HepG2 (cell line): ENCODE data around the gene AADAT. TPM values are rescaled to one million over a fixed set of nuclear protein-coding genes. Genes with fewer than 3 reads are reported as not detected.

ENCODE experiments used
- AKAP8 ChIP-seq: sonication (generic); formaldehyde crosslinking; IDR thresholded peaks from 2 replicates; pipeline ENCODE4 v1.5.1; 2020; ENCODE audit warnings: mild to moderate bottlenecking, missing genetic modification reagents
- ARID3A ChIP-seq: IDR thresholded peaks from 2 replicates; pipeline ENCODE4 v1.6.1; 2012; ENCODE audit warnings: low read depth, low read length, improper control_type of control experiment
- ETS1 ChIP-seq: sonication (generic); formaldehyde crosslinking; IDR thresholded peaks from 2 replicates; pipeline ENCODE4 v1.4.0; 2020; ENCODE audit warnings: missing genetic modification reagents
- GLMP ChIP-seq: sonication (generic); formaldehyde crosslinking; IDR thresholded peaks from 2 replicates; pipeline ENCODE4 v1.9.0; 2021; ENCODE audit warnings: missing genetic modification reagents, mild to moderate bottlenecking, borderline replicate concordance
- HDAC1 ChIP-seq: sonication (generic); formaldehyde crosslinking; IDR thresholded peaks from 2 replicates; pipeline ENCODE4 v1.5.1; 2020; ENCODE audit warnings: mild to moderate bottlenecking, missing genetic modification reagents
- HNRNPLL ChIP-seq: fragments of 200-400 bp; formaldehyde crosslinking; IDR thresholded peaks from 2 replicates; pipeline ENCODE4 v1.6.1; 2017; ENCODE audit warnings: mild to moderate bottlenecking, low read depth, low read length; ENCODE audit not compliant: poor library complexity, severe bottlenecking
- KDM3A ChIP-seq: IDR thresholded peaks from 2 replicates; pipeline ENCODE4 v1.6.1; 2018; ENCODE audit warnings: low read depth, missing compliant biosample characterization
- KDM5B ChIP-seq: sonication (generic); formaldehyde crosslinking; IDR thresholded peaks from 2 replicates; pipeline ENCODE4 v1.4.0; 2020; ENCODE audit warnings: missing genetic modification reagents, mild to moderate bottlenecking, borderline replicate concordance
- NFATC3 ChIP-seq: sonication (generic); formaldehyde crosslinking; IDR thresholded peaks from 2 replicates; pipeline ENCODE4 v1.5.1; 2020; ENCODE audit warnings: mild to moderate bottlenecking, missing genetic modification reagents
- NFE2L1 ChIP-seq: sonication (generic); formaldehyde crosslinking; IDR thresholded peaks from 2 replicates; pipeline ENCODE4 v1.4.0; 2020; ENCODE audit warnings: missing genetic modification reagents, mild to moderate bottlenecking, borderline replicate concordance
- NONO ChIP-seq, 2 experiments: fragments of 450-650 bp in 1 of 2; sonication (generic) in 1 of 2; formaldehyde crosslinking in 1 of 2; IDR thresholded peaks in 1 of 2; conservative IDR thresholded peaks in 1 of 2; 2 replicates each; pipeline versions ENCODE4 v1.6.1 to v1.8.0; 2017 to 2022; ENCODE audit warnings: mild to moderate bottlenecking in 1 of 2, missing genetic modification reagents in 1 of 2, moderate library complexity in 1 of 2
- PAWR ChIP-seq: sonication (generic); formaldehyde crosslinking; IDR thresholded peaks from 2 replicates; pipeline ENCODE4 v1.4.0; 2020; ENCODE audit warnings: missing genetic modification reagents, mild to moderate bottlenecking, borderline replicate concordance
- SNAI1 ChIP-seq: sonication (generic); formaldehyde crosslinking; IDR thresholded peaks from 2 replicates; pipeline ENCODE4 v1.5.0; 2020; ENCODE audit warnings: mild to moderate bottlenecking, missing genetic modification reagents, borderline replicate concordance
- ZFP62 ChIP-seq: sonication (generic); formaldehyde crosslinking; IDR thresholded peaks from 2 replicates; pipeline ENCODE4 v1.4.0; 2020; ENCODE audit warnings: missing genetic modification reagents
- ZNF569 ChIP-seq: sonication (generic); formaldehyde crosslinking; IDR thresholded peaks from 2 replicates; pipeline ENCODE4 v1.5.0; 2020; ENCODE audit warnings: mild to moderate bottlenecking, missing genetic modification reagents, moderate library complexity, borderline replicate concordance
- ZNF574 ChIP-seq: sonication (generic); formaldehyde crosslinking; IDR thresholded peaks from 2 replicates; pipeline ENCODE4 v1.4.0; 2020; ENCODE audit warnings: missing genetic modification reagents
- ZNF782 ChIP-seq: sonication (generic); formaldehyde crosslinking; IDR thresholded peaks from 2 replicates; pipeline ENCODE4 v1.4.0; 2020; ENCODE audit warnings: missing genetic modification reagents, mild to moderate bottlenecking, borderline replicate concordance
- ZNF800 ChIP-seq: sonication (generic); formaldehyde crosslinking; IDR thresholded peaks from 2 replicates; pipeline ENCODE4 v1.4.0; 2020; ENCODE audit warnings: missing genetic modification reagents
- ZSCAN30 ChIP-seq: sonication (generic); formaldehyde crosslinking; IDR thresholded peaks from 2 replicates; pipeline ENCODE4 v1.5.0; 2020; ENCODE audit warnings: mild to moderate bottlenecking, missing genetic modification reagents
- polyA plus RNA-seq, 8 experiments: library from polyadenylated mRNA; depleted of rRNA in 3 of 8; stranded (reverse) in 7 of 8; unstranded in 1 of 8; fragments of >200 nt; fragmentation: Illumina TruSeq in 4 of 8; extraction: Trizol in 4 of 8; gene quantifications; 2 replicates each; pipeline versions ENCODE4 v1.2.1 to v1.2.3, GENCODE V29; 2011 to 2016; ENCODE audit warnings: low read depth in 4 of 8, missing spikeins in 1 of 8, mixed read lengths in 1 of 8; ENCODE audit not compliant: insufficient read depth in 1 of 8
- total RNA-seq, 5 experiments: library from RNA; depleted of rRNA; stranded (reverse); fragments of >200 nt; fragmentation: Illumina TruSeq; extraction: Trizol; gene quantifications; 2 replicates each; pipeline ENCODE4 v1.2.3, GENCODE V29; 2016; ENCODE audit warnings: low read depth in 1 of 5

The AADAT gene
- total and polyA plus RNA-seq, 2 of the 13 experiments (the other 11 are each of a cell fraction or from before 2014, with no cell fraction given) = 6.1 to 9.1 TPM

- no peak for TF ChIP-seq ETS1 (CRISPR knock-in tag)
- TF ChIP-seq ZFP62 = no peak
- no peak; the same call in 1 of the 2 replicates for TF ChIP-seq ZNF569
- TF ChIP-seq ARID3A = no peak
- no peak for TF ChIP-seq NONO (IDR thresholded peaks at IDR 0.05)
- TF ChIP-seq NONO (CRISPR knock-in tag; conservative IDR thresholded peaks at IDR 0.05) = peak; percentile 46; the same call in 1 of the 2 replicates
- no peak; the same call in 1 of the 2 replicates for TF ChIP-seq KDM3A (CRISPR knock-in tag)
- TF ChIP-seq GLMP = no peak
- peak; percentile 76 for TF ChIP-seq ZNF574
- TF ChIP-seq KDM5B = peak; percentile 82
- no peak for TF ChIP-seq ZSCAN30
- no peak for TF ChIP-seq AKAP8 (CRISPR knock-in tag)
- peak; percentile 98 for TF ChIP-seq NFATC3 (CRISPR knock-in tag)
- TF ChIP-seq PAWR (CRISPR knock-in tag) = no peak
- TF ChIP-seq NFE2L1 (CRISPR knock-in tag) = peak; percentile 71; the same call in 1 of the 2 replicates
- 0 out of 2 replicates have a peak, but pooled peaks have one; percentile 40 for TF ChIP-seq HDAC1 (CRISPR knock-in tag)
- peak; percentile 91; the same call in 1 of the 2 replicates for TF ChIP-seq ZNF782 (CRISPR knock-in tag)
- 0 out of 2 replicates have a peak, but pooled peaks have one; percentile 64 for TF ChIP-seq SNAI1
- TF ChIP-seq HNRNPLL = peak; percentile 65
- TF ChIP-seq ZNF800 = peak; percentile 61; the same call in 1 of the 2 replicates
Observed at GRCh38 chr4:170027181-170027829, 62.5 kb downstream of the AADAT start (continued).
